ENCODE results near the gene CHST12. TPM values are rescaled to one million over a fixed set of nuclear protein-coding genes. Genes with fewer than 3 reads are reported as not detected.
A peak's percentile ranks its signal among the peaks of the same experiment; 100 is the strongest.

Gene CHST12
- total and polyA plus RNA-seq, 4 experiments from 2014 or later, result 11.6 to 30.7 (median 26.0) TPM

DNA sequence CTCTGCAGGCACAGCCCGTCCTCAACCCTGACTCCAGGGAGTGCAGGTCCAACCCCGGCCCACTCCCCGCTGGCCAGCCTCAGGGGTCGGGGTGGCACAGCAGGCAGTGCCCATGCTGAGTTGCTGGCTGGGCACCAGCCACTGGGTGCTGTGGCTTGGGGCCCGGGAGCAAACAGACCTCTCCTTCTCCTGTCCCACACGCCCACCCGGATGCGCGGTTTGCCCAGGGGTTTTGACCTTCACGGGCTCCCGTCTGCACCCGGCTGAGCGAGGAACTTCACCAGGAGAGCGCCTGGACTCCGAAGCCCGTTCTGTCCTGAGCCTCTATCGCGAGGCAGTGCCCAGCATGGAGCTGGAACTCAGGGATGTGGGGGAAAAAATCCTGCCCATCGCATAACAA lies 75.4 kb downstream of the CHST12 start:
- no peaks in the 10 kb centered on the region for H3K9me3 ChIP-seq (ENCODE audit: control insufficient read depth in 1 of 2, low read length in 2 of 2)
- no peaks in the 10 kb centered on the region for H3K27me3 ChIP-seq (ENCODE audit: insufficient read depth, low read length)
- Mint-ChIP-seq H3K27ac (peak overlapping the region in 1 of 7 donors; percentile 35), H3K27me3 (no peaks in the 10 kb centered on the region), H3K9me3 (peaks cover 0 to 7% (median 5%) of the 10 kb centered on the region in 8 donors), H3K36me3 (no peaks in the 10 kb centered on the region), H3K4me1 (peaks cover 0 to 4% (median 0%) of the 10 kb centered on the region in 4 donors), H3K4me3 (no peak overlapping the region)
- no peaks in the 10 kb centered on the region for H3K36me3 ChIP-seq (ENCODE audit: insufficient read depth, low read length)
- no peak overlapping the region for H3K4me3 ChIP-seq (ENCODE audit: low read length in 2 of 2)
- ChIA-PET POLR2A (ENCODE audit: partially characterized antibody) (interaction anchor here (0.7 to 2.6 kb wide), 6 partner anchors 30 to 80 kb away, joined by 3 to 11 read pairs (median 6); partner anchors contain the start of gene IQCE), CTCF (ENCODE audit: partially characterized antibody) (interaction anchor here (0.9 to 4.9 kb wide), 6 partner anchors 10 to 231 kb away, joined by 3 to 21 read pairs (median 6); no protein-coding TSS in a partner anchor)
- peaks cover 13% of the 10 kb centered on the region for H3K4me1 ChIP-seq (ENCODE audit: insufficient read depth, low read length)
- DNase-seq, result no peak
- no peak overlapping the region for H3K27ac ChIP-seq (ENCODE audit: low read depth, low read length)
- intact Hi-C loops (cut with micrococcal nuclease), result loop anchor here (5.0 kb wide), 2 partner anchors 44 to 79 kb away; partner anchors contain the start of genes BRAT1 and IQCE

DNA sequence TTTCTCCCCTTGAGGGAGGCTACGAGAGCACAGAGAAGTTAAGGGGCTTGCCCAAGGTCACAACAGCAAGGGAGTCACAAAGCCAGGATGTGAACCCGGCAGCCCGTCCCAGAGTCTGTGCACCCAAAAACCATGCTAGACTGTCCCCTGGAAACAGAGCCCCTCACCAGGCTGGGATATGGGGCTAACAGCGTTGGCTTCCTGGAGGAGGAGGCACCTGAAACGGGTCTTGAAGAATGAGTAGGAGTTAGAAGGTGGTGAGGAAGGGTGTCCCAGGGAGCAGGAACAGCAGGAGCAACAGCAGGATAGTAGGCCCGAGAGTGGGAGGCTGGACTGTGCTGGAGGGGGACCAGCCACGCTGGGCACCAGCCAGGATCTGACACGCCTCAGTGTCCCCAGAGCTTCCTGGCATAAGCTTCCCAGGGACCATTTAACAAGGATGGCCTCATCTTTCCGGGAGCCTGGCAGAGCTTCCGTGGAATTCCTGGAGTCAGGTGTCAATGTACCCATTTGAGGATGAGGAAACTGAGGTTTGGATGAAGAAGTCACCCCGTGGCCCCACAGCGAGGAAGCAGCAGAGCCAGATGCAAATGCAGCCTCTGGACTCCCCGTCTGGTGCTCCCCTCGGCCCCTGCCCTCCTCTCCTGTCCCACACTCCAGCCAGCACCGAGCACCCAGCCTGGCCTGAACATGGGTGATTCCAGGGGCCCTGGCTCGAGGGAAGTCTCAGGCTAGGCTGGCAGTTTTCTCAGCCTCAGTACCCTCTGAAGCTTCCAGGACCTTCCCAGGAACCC lies 76.1 kb downstream of the CHST12 start:
- H3K4me1 ChIP-seq (ENCODE audit: insufficient read depth, low read length), result peaks cover 13% of the 10 kb centered on the region
- no peaks in the 10 kb centered on the region for H3K36me3 ChIP-seq (ENCODE audit: insufficient read depth, low read length)
- H3K27me3 ChIP-seq (ENCODE audit: insufficient read depth, low read length), result no peaks in the 10 kb centered on the region
- no peaks in the 10 kb centered on the region for H3K27me3 Mint-ChIP-seq
- H3K4me3 ChIP-seq (ENCODE audit: low read length in 2 of 2), result no peak overlapping the region
- ChIA-PET CTCF (ENCODE audit: partially characterized antibody) (interaction anchor here (1.2 to 4.9 kb wide), 3 partner anchors 9 to 239 kb away, joined by 3 to 21 read pairs (median 8); no protein-coding TSS in a partner anchor), POLR2A (ENCODE audit: partially characterized antibody) (interaction anchor here (2.1 to 2.6 kb wide), 3 partner anchors 29 to 51 kb away, joined by 8 to 11 read pairs (median 10); no protein-coding TSS in a partner anchor)
- H3K36me3 Mint-ChIP-seq, result no peaks in the 10 kb centered on the region
- intact Hi-C loops (cut with micrococcal nuclease), result loop anchor here (5.0 kb wide), 2 partner anchors 43 to 78 kb away; partner anchors contain the start of genes BRAT1 and IQCE
- DNase-seq, result no peak
- H3K9me3 ChIP-seq (ENCODE audit: control insufficient read depth in 1 of 2, low read length in 2 of 2), result no peaks in the 10 kb centered on the region
- H3K27ac Mint-ChIP-seq, result peak overlapping the region in 2 of 7 donors; percentile 31 to 35
- H3K27ac ChIP-seq (ENCODE audit: low read depth, low read length), result no peak overlapping the region
- H3K4me1 Mint-ChIP-seq, result peaks cover 0 to 4% (median 0%) of the 10 kb centered on the region in 4 donors
- H3K4me3 Mint-ChIP-seq, result no peak overlapping the region
- H3K9me3 Mint-ChIP-seq, result peaks cover 0 to 7% (median 5%) of the 10 kb centered on the region in 8 donors

- POLR2A ChIA-PET (ENCODE audit: partially characterized antibody), result interaction anchor here (2.3 to 2.6 kb wide), 2 partner anchors 28 to 40 kb away, joined by 8 to 11 read pairs; no protein-coding TSS in a partner anchor
Measured at GRCh38 chr7:2480070-2480408, 76.6 kb downstream of the CHST12 start.

DNA sequence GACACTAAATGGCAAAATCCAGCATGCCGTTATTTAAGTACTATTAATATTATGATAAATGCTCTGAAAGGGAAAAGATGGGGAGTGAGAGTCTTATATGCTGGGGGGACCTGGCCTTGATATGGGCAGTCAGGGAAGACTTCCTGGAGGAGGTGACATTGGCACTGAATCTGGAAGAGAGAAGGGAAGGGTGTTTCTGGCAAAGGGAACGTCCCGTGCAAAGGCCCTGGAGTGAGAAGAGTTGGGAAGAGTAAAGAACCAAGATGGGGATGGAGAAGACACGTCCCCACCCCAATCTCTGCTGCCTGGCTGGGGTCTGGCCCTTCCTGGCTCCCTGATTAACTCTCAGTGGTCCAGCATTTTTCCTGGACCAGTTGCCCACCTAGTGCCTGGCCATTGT lies 77.8 kb downstream of the CHST12 start:
- H3K4me3 Mint-ChIP-seq, result no peak overlapping the region
- no peak overlapping the region for H3K27ac Mint-ChIP-seq
- POLR2A ChIA-PET (ENCODE audit: partially characterized antibody), result no interaction called here

More at GRCh38 chr7:2480070-2480408, 76.6 kb downstream of the CHST12 start:
- no peaks in the 10 kb centered on the region for H3K36me3 ChIP-seq (ENCODE audit: insufficient read depth, low read length)
- H3K27me3 ChIP-seq (ENCODE audit: insufficient read depth, low read length), result no peaks in the 10 kb centered on the region
- no peak overlapping the region for H3K4me3 ChIP-seq (ENCODE audit: low read length in 2 of 2)
- no peak for DNase-seq
- no peaks in the 10 kb centered on the region for H3K9me3 ChIP-seq (ENCODE audit: control insufficient read depth in 1 of 2, low read length in 2 of 2)
- H3K4me1 ChIP-seq (ENCODE audit: insufficient read depth, low read length), result peaks cover 13% of the 10 kb centered on the region
- Mint-ChIP-seq H3K36me3 (no peaks in the 10 kb centered on the region), H3K9me3 (peaks cover 0 to 7% (median 5%) of the 10 kb centered on the region in 8 donors), H3K27me3 (no peaks in the 10 kb centered on the region), H3K4me3 (no peak overlapping the region), H3K4me1 (peaks cover 0 to 4% (median 0%) of the 10 kb centered on the region in 4 donors), H3K27ac (no peak overlapping the region)
- CTCF ChIA-PET (ENCODE audit: partially characterized antibody), result interaction anchor here (0.8 to 4.9 kb wide), 5 partner anchors 8 to 239 kb away, joined by 3 to 21 read pairs (median 3); partner anchors contain the start of gene IQCE
- H3K27ac ChIP-seq (ENCODE audit: low read depth, low read length), result no peak overlapping the region
- intact Hi-C loops (cut with micrococcal nuclease), result no loop called here

GRCh38 chr7:2482725-2483451 lies 79.5 kb downstream of the CHST12 start:
- H3K27me3 Mint-ChIP-seq, result no peaks in the 10 kb centered on the region
- no peaks in the 10 kb centered on the region for H3K4me1 Mint-ChIP-seq
- H3K27ac Mint-ChIP-seq, result no peak overlapping the region
- DNase-seq, result no peak
- Histone ChIP-seq H3K36me3 (ENCODE audit: insufficient read depth, low read length) (no peaks in the 10 kb centered on the region), H3K4me1 (ENCODE audit: insufficient read depth, low read length) (peaks cover 4% of the 10 kb centered on the region), H3K9me3 (ENCODE audit: control insufficient read depth in 1 of 2, low read length in 2 of 2) (no peaks in the 10 kb centered on the region), H3K27ac (ENCODE audit: low read depth, low read length) (no peak overlapping the region), H3K27me3 (ENCODE audit: insufficient read depth, low read length) (no peaks in the 10 kb centered on the region), H3K4me3 (ENCODE audit: low read length in 2 of 2) (no peak overlapping the region)
- ChIA-PET CTCF (ENCODE audit: partially characterized antibody) (interaction anchor here (1.0 to 2.1 kb wide), 4 partner anchors 19 to 227 kb away, joined by 3 to 7 read pairs (median 3); no protein-coding TSS in a partner anchor), POLR2A (ENCODE audit: partially characterized antibody) (no interaction called here)
- H3K36me3 Mint-ChIP-seq, result no peaks in the 10 kb centered on the region
- no peak overlapping the region for H3K4me3 Mint-ChIP-seq
- peaks cover 0 to 7% (median 5%) of the 10 kb centered on the region in 8 donors for H3K9me3 Mint-ChIP-seq
- intact Hi-C loops (cut with micrococcal nuclease), result no loop called here

More for the DNA sequence above, 77.8 kb downstream of the CHST12 start:
- Mint-ChIP-seq H3K27me3 (no peaks in the 10 kb centered on the region), H3K4me1 (peaks cover 0 to 4% (median 0%) of the 10 kb centered on the region in 4 donors), H3K9me3 (peaks cover 0 to 7% (median 5%) of the 10 kb centered on the region in 8 donors), H3K36me3 (no peaks in the 10 kb centered on the region)
- H3K27me3 ChIP-seq (ENCODE audit: insufficient read depth, low read length), result no peaks in the 10 kb centered on the region
- CTCF ChIA-PET (ENCODE audit: partially characterized antibody), result interaction anchor here (1.4 to 4.9 kb wide), 2 partner anchors 78 to 229 kb away, joined by 3 to 21 read pairs; partner anchors contain the start of gene IQCE
- no peaks in the 10 kb centered on the region for H3K36me3 ChIP-seq (ENCODE audit: insufficient read depth, low read length)
- DNase-seq, result no peak
- no peak overlapping the region for H3K27ac ChIP-seq (ENCODE audit: low read depth, low read length)
- intact Hi-C loops (cut with micrococcal nuclease), result no loop called here
- H3K4me1 ChIP-seq (ENCODE audit: insufficient read depth, low read length), result peaks cover 13% of the 10 kb centered on the region
- H3K9me3 ChIP-seq (ENCODE audit: control insufficient read depth in 1 of 2, low read length in 2 of 2), result no peaks in the 10 kb centered on the region
- no peak overlapping the region for H3K4me3 ChIP-seq (ENCODE audit: low read length in 2 of 2)

DNA sequence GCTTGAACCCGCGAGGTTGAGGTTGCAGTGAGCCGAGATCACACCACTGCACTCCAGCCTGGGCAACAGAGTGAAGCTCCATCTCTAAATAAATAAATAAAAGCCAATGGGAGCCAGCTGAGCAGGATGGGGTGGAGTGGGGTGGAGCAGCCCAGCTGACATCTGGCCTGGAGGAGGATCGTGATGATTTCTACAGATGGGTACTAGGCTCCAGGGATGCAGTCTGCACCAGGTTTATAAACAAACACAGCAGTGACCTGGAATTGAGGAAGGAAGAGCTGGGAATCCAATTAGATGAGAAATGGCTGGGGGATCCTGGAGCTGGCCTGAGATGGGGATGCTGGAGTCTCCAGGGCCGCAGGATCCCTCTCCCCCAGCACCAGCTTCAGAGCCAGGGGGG lies 80.1 kb downstream of the CHST12 start:
- Histone ChIP-seq H3K27me3 (ENCODE audit: insufficient read depth, low read length) (no peaks in the 10 kb centered on the region), H3K4me3 (ENCODE audit: low read length in 2 of 2) (no peak overlapping the region), H3K36me3 (ENCODE audit: insufficient read depth, low read length) (no peaks in the 10 kb centered on the region), H3K27ac (ENCODE audit: low read depth, low read length) (no peak overlapping the region), H3K4me1 (ENCODE audit: insufficient read depth, low read length) (no peaks in the 10 kb centered on the region), H3K9me3 (ENCODE audit: control insufficient read depth in 1 of 2, low read length in 2 of 2) (no peaks in the 10 kb centered on the region)
- ChIA-PET POLR2A (ENCODE audit: partially characterized antibody) (no interaction called here), CTCF (ENCODE audit: partially characterized antibody) (interaction anchor here (1.0 to 2.1 kb wide), 4 partner anchors 18 to 226 kb away, joined by 3 to 7 read pairs (median 3); no protein-coding TSS in a partner anchor)
- Mint-ChIP-seq H3K27me3 (no peaks in the 10 kb centered on the region), H3K9me3 (peaks cover 0 to 7% (median 5%) of the 10 kb centered on the region in 8 donors), H3K36me3 (no peaks in the 10 kb centered on the region), H3K4me3 (no peak overlapping the region), H3K27ac (no peak overlapping the region), H3K4me1 (peaks cover 0 to 1% (median 0%) of the 10 kb centered on the region in 4 donors)
- intact Hi-C loops (cut with micrococcal nuclease), result no loop called here
- DNase-seq, result no peak
